ENCODE measurements around the gene ITPK1. TPM values are rescaled to one million over a fixed set of nuclear protein-coding genes. Genes with fewer than 3 reads are reported as not detected.

The ITPK1 gene
- total and polyA plus RNA-seq, 10 of the 15 experiments (the other 5 are each of a cell fraction or from before 2014, with no cell fraction given), result 1.3 to 73.2 (median 27.0) TPM

DNA sequence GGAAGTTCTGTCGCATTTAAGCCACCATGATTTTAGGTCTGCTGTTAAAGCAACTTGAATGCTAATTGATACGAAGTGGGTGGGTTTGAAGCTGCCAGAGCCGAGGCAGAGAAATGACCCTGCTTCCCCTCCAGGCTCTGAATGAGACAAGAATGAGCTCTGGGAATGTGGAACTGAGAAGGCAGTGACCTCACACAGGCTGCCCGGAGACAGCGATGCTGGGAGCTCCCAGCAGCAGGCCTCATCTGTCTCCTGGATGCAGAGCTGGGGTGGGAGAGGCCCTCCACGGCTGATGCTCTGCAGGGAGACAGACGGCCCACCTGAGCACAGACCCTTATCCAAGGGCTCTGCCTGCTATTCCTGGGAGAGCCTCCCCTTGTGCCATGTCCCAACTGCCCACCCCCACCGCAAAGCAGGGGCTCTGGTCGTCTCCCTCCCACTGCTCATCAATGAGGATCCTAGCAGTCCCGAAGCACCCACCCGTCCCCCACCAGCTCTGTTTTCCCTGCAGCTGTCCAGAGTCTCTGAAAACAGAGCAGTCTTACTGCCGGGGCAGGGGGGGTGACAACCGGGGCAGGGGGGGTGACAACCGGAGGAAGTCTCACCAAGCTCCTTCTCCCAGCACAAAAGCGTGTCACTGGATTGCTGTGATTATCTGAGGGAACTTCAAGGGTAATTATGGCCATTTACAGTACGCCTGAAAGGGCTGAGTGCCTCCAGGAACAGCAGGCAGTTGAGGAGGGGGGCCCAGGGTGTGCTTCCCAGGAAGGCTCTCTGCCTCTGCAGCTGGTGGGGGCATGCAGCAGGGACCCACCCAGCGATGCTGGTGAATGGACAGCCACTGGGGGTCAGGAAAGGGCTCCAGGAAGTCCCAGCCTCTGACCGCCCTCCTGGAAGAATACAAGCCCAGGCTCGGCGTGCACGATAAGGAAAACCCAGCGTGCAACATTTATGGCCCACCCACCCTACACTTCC lies 125.0 kb downstream of the ITPK1 start (continued):
- TF ChIP-seq RCOR1 (conservative IDR thresholded peaks at IDR 0.05; ENCODE audit: low read depth, low read length) (no peak), EGR1 (IDR thresholded peaks at IDR 0.05; ENCODE audit: borderline replicate concordance in 1 of 2, low read depth in 2 of 2, low read length in 2 of 2) (no peak)

GRCh38 chr14:92988786-92989755 lies 126.7 kb downstream of the ITPK1 start:
- H3K79me2 ChIP-seq (ENCODE audit: control insufficient read depth, insufficient read depth, low read length), result no peaks in the 10 kb centered on the region
- intact Hi-C loops (cut with micrococcal nuclease; ENCODE audit: unreplicated experiment), result no loop called here
- TF ChIP-seq SMAD1 (IDR thresholded peaks at IDR 0.05; ENCODE audit: low read depth, partially characterized antibody) (no peak), SPI1 (IDR thresholded peaks at IDR 0.05; ENCODE audit: borderline replicate concordance, insufficient read depth, low read depth, low read length) (no peak), IKZF1 (conservative IDR thresholded peaks at IDR 0.05) (no peak)
- TF ChIP-seq, protein P1, sequence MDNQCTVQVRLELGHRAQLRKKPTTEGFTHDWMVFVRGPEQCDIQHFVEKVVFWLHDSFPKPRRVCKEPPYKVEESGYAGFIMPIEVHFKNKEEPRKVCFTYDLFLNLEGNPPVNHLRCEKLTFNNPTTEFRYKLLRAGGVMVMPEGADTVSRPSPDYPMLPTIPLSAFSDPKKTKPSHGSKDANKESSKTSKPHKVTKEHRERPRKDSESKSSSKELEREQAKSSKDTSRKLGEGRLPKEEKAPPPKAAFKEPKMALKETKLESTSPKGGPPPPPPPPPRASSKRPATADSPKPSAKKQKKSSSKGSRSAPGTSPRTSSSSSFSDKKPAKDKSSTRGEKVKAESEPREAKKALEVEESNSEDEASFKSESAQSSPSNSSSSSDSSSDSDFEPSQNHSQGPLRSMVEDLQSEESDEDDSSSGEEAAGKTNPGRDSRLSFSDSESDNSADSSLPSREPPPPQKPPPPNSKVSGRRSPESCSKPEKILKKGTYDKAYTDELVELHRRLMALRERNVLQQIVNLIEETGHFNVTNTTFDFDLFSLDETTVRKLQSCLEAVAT (IDR thresholded peaks at IDR 0.05), result no peak

More at GRCh38 chr14:92988786-92989755, 126.7 kb downstream of the ITPK1 start:
- Histone ChIP-seq H3K27ac (ENCODE audit: control insufficient read depth, insufficient read depth) (no peak overlapping the region), H3K9ac (ENCODE audit: control insufficient read depth, insufficient read depth, low read length) (no peak overlapping the region), H3K36me3 (ENCODE audit: control insufficient read depth in 2 of 2, insufficient read depth in 2 of 2, low read length in 1 of 2) (peaks cover 0 to 27% of the 10 kb centered on the region in 2 experiments; a peak in 3 of 4 replicates), H3K9me3 (replicated peaks; ENCODE audit: control insufficient read depth, insufficient read depth, low read length) (no peaks in the 10 kb centered on the region), H3K27me3 (replicated peaks in 1 of 2; ENCODE audit: control insufficient read depth in 2 of 2, insufficient read depth in 2 of 2, low read length in 1 of 2) (no peaks in the 10 kb centered on the region), H3K4me2 (ENCODE audit: control insufficient read depth, insufficient read depth) (no peak overlapping the region), H4K20me1 (ENCODE audit: control insufficient read depth, insufficient read depth) (no peaks in the 10 kb centered on the region), H2AFZ (ENCODE audit: control insufficient read depth, low read depth, low read length) (no peak overlapping the region), H3K4me1 (ENCODE audit: control insufficient read depth, insufficient read depth, low read length) (no peaks in the 10 kb centered on the region), H3K4me3 (no peak overlapping the region)
- CTCF ChIA-PET, result no interaction called here
- SMC1A ChIA-PET (ENCODE audit: uncharacterized antibody, unreplicated experiment), result interaction anchor here (0.7 kb wide), 1 partner anchor 277 kb away, joined by 3 read pairs; no protein-coding TSS in a partner anchor
- no peak for FAIRE-seq
- RAD21 ChIA-PET (ENCODE audit: unreplicated experiment), result no interaction called here
- BruUV-seq (replicated peaks), result no TSS peak
- ATAC-seq, result no peak
- POLR2A ChIA-PET, result no interaction called here
- DNase-seq (ENCODE audit: low read depth, low spot score), result no peak
- in situ Hi-C loops (cut with MboI), result no loop called here
- 89% methylated on average over 14 of the region's 14 CpGs for WGBS (ENCODE audit: insufficient coverage, insufficient replicate concordance, low lambda C conversion rate, missing lambda C conversion rate)

All from GM12878 (cell line).